ENCODE data around the gene ALPK3. TPM values are rescaled to one million over a fixed set of nuclear protein-coding genes. Genes with fewer than 3 reads are reported as not detected.

The ALPK3 gene
- total RNA-seq, 1 experiment from 2014 or later, result 2.0 TPM

DNA sequence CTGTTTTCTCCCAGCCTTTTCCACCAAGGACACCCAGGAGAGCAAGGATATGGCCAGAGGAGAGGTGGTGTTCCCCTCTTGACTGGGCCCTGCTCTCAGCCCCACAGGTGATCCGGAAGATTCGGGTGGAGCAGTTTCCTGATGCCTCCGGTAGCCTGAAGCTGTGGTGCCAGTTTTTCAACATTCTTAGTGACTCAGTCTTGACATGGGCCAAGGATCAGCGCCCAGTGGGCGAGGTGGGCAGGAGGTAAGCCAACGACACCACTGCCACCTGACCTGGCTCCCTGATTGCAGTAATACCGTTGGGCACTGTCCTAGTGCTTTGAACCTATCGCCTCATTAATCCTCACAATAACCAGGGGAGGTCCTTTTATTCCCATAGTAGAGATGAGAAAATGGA lies 42.0 kb downstream of the ALPK3 start:
- peak overlapping the region; percentile 41 for H3K9ac ChIP-seq (ENCODE audit: low read length)

More for the DNA sequence above, 42.0 kb downstream of the ALPK3 start:
- ChIA-PET CTCF (interaction anchor here (1.3 to 1.5 kb wide), 2 partner anchors 11 to 19 kb away, joined by 3 read pairs; no protein-coding TSS in a partner anchor), RAD21 (ENCODE audit: low non-redundant PET in 1 of 2, low total read pairs in 2 of 2, uncharacterized antibody in 2 of 2, unreplicated experiment in 2 of 2) (no interaction called here), POLR2A (no interaction called here)
- Histone ChIP-seq H3K4me1 (ENCODE audit: control insufficient read depth in 1 of 2, insufficient read depth in 2 of 2, low read length in 2 of 2) (peaks cover 29 to 33% of the 10 kb centered on the region in 2 experiments), H3K36me3 (ENCODE audit: control insufficient read depth in 1 of 2, insufficient read depth in 2 of 2, low read length in 2 of 2) (no peaks in the 10 kb centered on the region), H3K9me2 (ENCODE audit: insufficient read depth) (no peaks in the 10 kb centered on the region), H3K4me3 (replicated peaks in 1 of 2; ENCODE audit: low read depth in 1 of 2, low read length in 2 of 2) (peak overlapping the region in 1 of 2 experiments; percentile 41; a peak in 2 of 4 replicates), H4K20me1 (ENCODE audit: insufficient read depth) (no peaks in the 10 kb centered on the region), H3K27me3 (ENCODE audit: insufficient read depth, low read length) (no peaks in the 10 kb centered on the region), H3K27ac (ENCODE audit: low read depth, low read length) (peak overlapping the region; percentile 55), H2AFZ (ENCODE audit: low read depth, low read length, poor library complexity, severe bottlenecking) (no peak overlapping the region), H3K79me2 (ENCODE audit: insufficient read depth, low read length) (no peaks in the 10 kb centered on the region), H3K4me2 (ENCODE audit: low read length) (peak overlapping the region; percentile 74), H3K9me3 (ENCODE audit: control insufficient read depth in 1 of 2, insufficient read depth in 1 of 2, low read depth in 1 of 2, low read length in 2 of 2) (no peaks in the 10 kb centered on the region)
- BruUV-seq (replicated peaks), result no TSS peak
- intact Hi-C loops (cut with micrococcal nuclease), result no loop called here
- DNase-seq (ENCODE audit: low read depth, low spot score), result peak; percentile 75
- peak; percentile 73 for TF ChIP-seq SIN3A (IDR thresholded peaks at IDR 0.05; ENCODE audit: low read depth)
- peak; percentile 45; the same call in 1 of the 2 replicates for TF ChIP-seq RAD21 (IDR thresholded peaks at IDR 0.05; ENCODE audit: low read depth)
- TF ChIP-seq REST (IDR thresholded peaks at IDR 0.05; ENCODE audit: low read depth), result no peak
- peak; percentile 83 for TF ChIP-seq MAX (IDR thresholded peaks at IDR 0.05)
- no peak; the same call in 1 of the 2 replicates for TF ChIP-seq ELF1 (IDR thresholded peaks at IDR 0.05; ENCODE audit: borderline replicate concordance, low read depth)
- TF ChIP-seq EGR1 (IDR thresholded peaks at IDR 0.05; ENCODE audit: low read depth), result peak; percentile 31; the same call in 1 of the 2 replicates
- TF ChIP-seq SRF (IDR thresholded peaks at IDR 0.05; ENCODE audit: low read depth), result no peak
- TF ChIP-seq ZFX (IDR thresholded peaks at IDR 0.05), result no peak
- no peak for TF ChIP-seq TCF7L2 (IDR thresholded peaks at IDR 0.05; ENCODE audit: borderline replicate concordance, extremely low read depth, insufficient read depth, insufficient read length)
- no peak for TF ChIP-seq ATF3 (IDR thresholded peaks at IDR 0.05)
- TF ChIP-seq YY1 (IDR thresholded peaks at IDR 0.05; ENCODE audit: extremely low read depth, insufficient replicate concordance, low read depth, low read length), result peak; percentile 38
- TF ChIP-seq FOSL1 (IDR thresholded peaks at IDR 0.05; ENCODE audit: low read depth), result peak; percentile 95
- TF ChIP-seq EZH2phosphoT487 (IDR thresholded peaks at IDR 0.05; ENCODE audit: borderline replicate concordance), result no peak
- TF ChIP-seq SP1 (IDR thresholded peaks at IDR 0.05; ENCODE audit: low read depth), result peak; percentile 99
- TF ChIP-seq, protein P1, sequence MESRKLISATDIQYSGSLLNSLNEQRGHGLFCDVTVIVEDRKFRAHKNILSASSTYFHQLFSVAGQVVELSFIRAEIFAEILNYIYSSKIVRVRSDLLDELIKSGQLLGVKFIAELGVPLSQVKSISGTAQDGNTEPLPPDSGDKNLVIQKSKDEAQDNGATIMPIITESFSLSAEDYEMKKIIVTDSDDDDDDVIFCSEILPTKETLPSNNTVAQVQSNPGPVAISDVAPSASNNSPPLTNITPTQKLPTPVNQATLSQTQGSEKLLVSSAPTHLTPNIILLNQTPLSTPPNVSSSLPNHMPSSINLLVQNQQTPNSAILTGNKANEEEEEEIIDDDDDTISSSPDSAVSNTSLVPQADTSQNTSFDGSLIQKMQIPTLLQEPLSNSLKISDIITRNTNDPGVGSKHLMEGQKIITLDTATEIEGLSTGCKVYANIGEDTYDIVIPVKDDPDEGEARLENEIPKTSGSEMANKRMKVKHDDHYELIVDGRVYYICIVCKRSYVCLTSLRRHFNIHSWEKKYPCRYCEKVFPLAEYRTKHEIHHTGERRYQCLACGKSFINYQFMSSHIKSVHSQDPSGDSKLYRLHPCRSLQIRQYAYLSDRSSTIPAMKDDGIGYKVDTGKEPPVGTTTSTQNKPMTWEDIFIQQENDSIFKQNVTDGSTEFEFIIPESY (IDR thresholded peaks at IDR 0.05; ENCODE audit: extremely low read depth, insufficient replicate concordance, low read length), result peak; percentile 68
- peak; percentile 83 for TF ChIP-seq POLR2AphosphoS5 (IDR thresholded peaks at IDR 0.05; ENCODE audit: low read depth, low read length)
- TF ChIP-seq CEBPB (IDR thresholded peaks at IDR 0.05; ENCODE audit: low read depth), result peak; percentile 77
- peak; percentile 96 for TF ChIP-seq JUND (IDR thresholded peaks at IDR 0.05)
- peak; percentile 97 for TF ChIP-seq CBX3 (IDR thresholded peaks at IDR 0.05; ENCODE audit: low read depth)
- ATAC-seq, result peak; percentile 87
